Activated naive CD4-positive, alpha-beta T cell treated with anti-CD3 and anti-CD28 coated beads, Interleukin-2, amount 50 U/mL, for 24 hours (primary cell): ENCODE data around the gene UGT2B17.
"Not testable (repeated sequence)": the region's sequence is repeated elsewhere in the genome, so short reads cannot be mapped to it uniquely, and the experiment has no call there.

ENCODE experiments used
- H3K27ac Mint-ChIP-seq: one replicate; pipeline ENCODE4 v1.8.0; 2021; ENCODE audit warnings: mild to moderate bottlenecking, mixed read lengths
- H3K27me3 Mint-ChIP-seq: one replicate; pipeline ENCODE4 v1.8.0; 2021; ENCODE audit warnings: mixed read lengths
- H3K36me3 Mint-ChIP-seq: one replicate; pipeline ENCODE4 v1.8.0; 2021; ENCODE audit warnings: mixed read lengths
- H3K4me1 Mint-ChIP-seq: one replicate; pipeline ENCODE4 v1.8.0; 2021; ENCODE audit warnings: mixed read lengths
- H3K4me3 Mint-ChIP-seq: one replicate; pipeline ENCODE4 v1.8.0; 2021; ENCODE audit warnings: mild to moderate bottlenecking, mixed read lengths
- H3K9me3 Mint-ChIP-seq: one replicate; pipeline ENCODE4 v1.8.0; 2021; ENCODE audit warnings: mixed read lengths

Gene UGT2B17

GRCh38 chr4:68522232-68522631 lies 53.9 kb downstream of the UGT2B17 start:
- not testable (repeated sequence) for H3K36me3 Mint-ChIP-seq, H3K9me3 Mint-ChIP-seq, H3K4me3 Mint-ChIP-seq, H3K27me3 Mint-ChIP-seq, H3K4me1 Mint-ChIP-seq, H3K27ac Mint-ChIP-seq

- Mint-ChIP-seq H3K9me3 (no peaks in the 10 kb centered on the region), H3K4me3 (no peak overlapping the region), H3K27me3 (no peaks in the 10 kb centered on the region), H3K36me3 (no peaks in the 10 kb centered on the region), H3K27ac (no peak overlapping the region), H3K4me1 (no peaks in the 10 kb centered on the region)
Measured at GRCh38 chr4:68520985-68521384, 55.1 kb downstream of the UGT2B17 start.

GRCh38 chr4:68518889-68519288 lies 57.2 kb downstream of the UGT2B17 start:
- Mint-ChIP-seq H3K4me3 (no peak overlapping the region), H3K4me1 (no peaks in the 10 kb centered on the region), H3K27ac (no peak overlapping the region), H3K9me3 (no peaks in the 10 kb centered on the region), H3K36me3 (no peaks in the 10 kb centered on the region), H3K27me3 (no peaks in the 10 kb centered on the region)

- H3K4me1 Mint-ChIP-seq: peaks cover 12% of the 10 kb centered on the region
- not testable (repeated sequence) for H3K36me3 Mint-ChIP-seq, H3K9me3 Mint-ChIP-seq, H3K27ac Mint-ChIP-seq, H3K27me3 Mint-ChIP-seq, H3K4me3 Mint-ChIP-seq
Measured at GRCh38 chr4:68505452-68505851, 70.7 kb downstream of the UGT2B17 start.

GRCh38 chr4:68504836-68505235 lies 71.3 kb downstream of the UGT2B17 start:
- H3K27me3 Mint-ChIP-seq, H3K36me3 Mint-ChIP-seq, H3K27ac Mint-ChIP-seq, H3K4me3 Mint-ChIP-seq, H3K9me3 Mint-ChIP-seq: not testable (repeated sequence)
- peaks cover 12% of the 10 kb centered on the region for H3K4me1 Mint-ChIP-seq

- H3K9me3 Mint-ChIP-seq, H3K4me3 Mint-ChIP-seq, H3K27ac Mint-ChIP-seq, H3K36me3 Mint-ChIP-seq, H3K27me3 Mint-ChIP-seq: not testable (repeated sequence)
- H3K4me1 Mint-ChIP-seq: peaks cover 14% of the 10 kb centered on the region
Measured at GRCh38 chr4:68503462-68503861, 72.7 kb downstream of the UGT2B17 start.

- no peak overlapping the region for H3K27ac Mint-ChIP-seq
- no peaks in the 10 kb centered on the region for H3K36me3 Mint-ChIP-seq
- H3K27me3 Mint-ChIP-seq: no peaks in the 10 kb centered on the region
- H3K4me3 Mint-ChIP-seq: no peak overlapping the region
- H3K4me1 Mint-ChIP-seq: peaks cover 13% of the 10 kb centered on the region
- peaks cover 1% of the 10 kb centered on the region for H3K9me3 Mint-ChIP-seq
Measured at GRCh38 chr4:68499021-68499420, 77.1 kb downstream of the UGT2B17 start.

GRCh38 chr4:68498413-68499007 lies 77.6 kb downstream of the UGT2B17 start:
- no peak overlapping the region for H3K27ac Mint-ChIP-seq
- peaks cover 1% of the 10 kb centered on the region for H3K27me3 Mint-ChIP-seq
- H3K36me3 Mint-ChIP-seq: peaks cover 2% of the 10 kb centered on the region
- H3K4me3 Mint-ChIP-seq: no peak overlapping the region
- no peaks in the 10 kb centered on the region for H3K9me3 Mint-ChIP-seq
- peaks cover 15% of the 10 kb centered on the region for H3K4me1 Mint-ChIP-seq

GRCh38 chr4:68494688-68495087 lies 81.4 kb downstream of the UGT2B17 start:
- Mint-ChIP-seq H3K4me1 (peaks cover 15% of the 10 kb centered on the region), H3K27me3 (peaks cover 1% of the 10 kb centered on the region), H3K36me3 (peaks cover 2% of the 10 kb centered on the region), H3K9me3 (no peaks in the 10 kb centered on the region), H3K27ac (no peak overlapping the region), H3K4me3 (no peak overlapping the region)

- Mint-ChIP-seq H3K27ac (no peak overlapping the region), H3K9me3 (no peaks in the 10 kb centered on the region), H3K27me3 (peaks cover 1% of the 10 kb centered on the region), H3K4me3 (no peak overlapping the region), H3K4me1 (peaks cover 12% of the 10 kb centered on the region), H3K36me3 (peaks cover 2% of the 10 kb centered on the region)
Measured at GRCh38 chr4:68490826-68491457, 85.2 kb downstream of the UGT2B17 start.

GRCh38 chr4:68489338-68489737 lies 86.8 kb downstream of the UGT2B17 start:
- Mint-ChIP-seq H3K27ac (no peak overlapping the region), H3K4me1 (peaks cover 6% of the 10 kb centered on the region), H3K27me3 (peaks cover 1% of the 10 kb centered on the region), H3K36me3 (peaks cover 2% of the 10 kb centered on the region), H3K4me3 (no peak overlapping the region), H3K9me3 (no peaks in the 10 kb centered on the region)
